MM.1S (cell line): Measurements from ENCODE around the gene HOXD4.

ENCODE experiments used
- EZH2phosphoT487 ChIP-seq: fragments of 300-600 bp; sonication (generic); IDR thresholded peaks from 2 replicates; pipeline ENCODE4 v1.6.1; 2018; ENCODE audit warnings: antibody characterized with exemption, low read length
- TF ChIP-seq, protein P1 (sequence below): fragments of 300-600 bp; sonication (generic); IDR thresholded peaks from 2 replicates; pipeline ENCODE4 v1.5.1; 2016; ENCODE audit warnings: antibody characterized with exemption, low read length, mixed read lengths

DNA sequence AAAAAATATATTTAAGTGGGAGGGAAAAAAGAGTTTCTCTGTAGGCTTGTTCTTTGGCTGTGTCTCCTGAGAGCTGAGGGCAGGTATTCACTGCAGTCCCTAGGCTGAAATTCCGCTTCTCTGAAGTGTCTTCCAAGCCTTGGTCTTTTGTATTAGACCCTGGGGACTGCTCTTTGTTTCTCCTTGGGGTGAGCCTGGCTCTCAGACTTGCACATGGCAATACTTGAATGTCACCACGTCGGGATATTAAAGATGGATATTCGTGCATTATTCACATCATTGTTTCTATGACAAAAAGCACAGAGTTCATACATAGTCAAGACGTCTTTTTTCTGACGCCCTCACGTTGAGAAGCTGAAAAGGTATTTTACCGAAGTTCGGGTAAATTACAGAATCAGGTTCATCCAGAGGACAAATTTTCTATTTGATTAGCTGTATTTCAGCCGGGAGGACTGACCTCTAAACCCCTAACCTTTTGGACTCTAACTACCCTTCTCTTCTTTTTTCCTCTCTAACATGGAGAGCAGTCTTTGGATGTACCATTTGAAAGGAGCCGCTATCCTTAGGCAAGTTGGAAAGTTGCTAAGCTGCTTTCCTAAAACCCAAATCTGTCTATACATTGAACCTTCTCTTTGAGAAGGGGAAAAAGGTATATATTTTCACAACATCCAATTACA is 3.4 kb downstream of the HOXD4 start:
- TF ChIP-seq, protein P1, sequence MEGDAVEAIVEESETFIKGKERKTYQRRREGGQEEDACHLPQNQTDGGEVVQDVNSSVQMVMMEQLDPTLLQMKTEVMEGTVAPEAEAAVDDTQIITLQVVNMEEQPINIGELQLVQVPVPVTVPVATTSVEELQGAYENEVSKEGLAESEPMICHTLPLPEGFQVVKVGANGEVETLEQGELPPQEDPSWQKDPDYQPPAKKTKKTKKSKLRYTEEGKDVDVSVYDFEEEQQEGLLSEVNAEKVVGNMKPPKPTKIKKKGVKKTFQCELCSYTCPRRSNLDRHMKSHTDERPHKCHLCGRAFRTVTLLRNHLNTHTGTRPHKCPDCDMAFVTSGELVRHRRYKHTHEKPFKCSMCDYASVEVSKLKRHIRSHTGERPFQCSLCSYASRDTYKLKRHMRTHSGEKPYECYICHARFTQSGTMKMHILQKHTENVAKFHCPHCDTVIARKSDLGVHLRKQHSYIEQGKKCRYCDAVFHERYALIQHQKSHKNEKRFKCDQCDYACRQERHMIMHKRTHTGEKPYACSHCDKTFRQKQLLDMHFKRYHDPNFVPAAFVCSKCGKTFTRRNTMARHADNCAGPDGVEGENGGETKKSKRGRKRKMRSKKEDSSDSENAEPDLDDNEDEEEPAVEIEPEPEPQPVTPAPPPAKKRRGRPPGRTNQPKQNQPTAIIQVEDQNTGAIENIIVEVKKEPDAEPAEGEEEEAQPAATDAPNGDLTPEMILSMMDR, result no peak
- TF ChIP-seq EZH2phosphoT487, result no peak
